DND-41 (cell line): ENCODE data around the gene MRLN.

Experiments used
- EZH2 ChIP-seq: IDR thresholded peaks from 3 replicates; pipeline ENCODE4 v1.6.1; 2012; ENCODE audit warnings: borderline replicate concordance, low read depth, mild to moderate bottlenecking, moderate library complexity, low read length, inconsistent platforms; ENCODE audit not compliant: severe bottlenecking
- TF ChIP-seq, protein P1 (sequence below): IDR thresholded peaks from 2 replicates; pipeline ENCODE4 v1.5.1; 2012; ENCODE audit warnings: borderline replicate concordance, low read length, moderate library complexity, mild to moderate bottlenecking; ENCODE audit not compliant: poor library complexity, severe bottlenecking; ENCODE audit errors: extremely low read depth

DNA sequence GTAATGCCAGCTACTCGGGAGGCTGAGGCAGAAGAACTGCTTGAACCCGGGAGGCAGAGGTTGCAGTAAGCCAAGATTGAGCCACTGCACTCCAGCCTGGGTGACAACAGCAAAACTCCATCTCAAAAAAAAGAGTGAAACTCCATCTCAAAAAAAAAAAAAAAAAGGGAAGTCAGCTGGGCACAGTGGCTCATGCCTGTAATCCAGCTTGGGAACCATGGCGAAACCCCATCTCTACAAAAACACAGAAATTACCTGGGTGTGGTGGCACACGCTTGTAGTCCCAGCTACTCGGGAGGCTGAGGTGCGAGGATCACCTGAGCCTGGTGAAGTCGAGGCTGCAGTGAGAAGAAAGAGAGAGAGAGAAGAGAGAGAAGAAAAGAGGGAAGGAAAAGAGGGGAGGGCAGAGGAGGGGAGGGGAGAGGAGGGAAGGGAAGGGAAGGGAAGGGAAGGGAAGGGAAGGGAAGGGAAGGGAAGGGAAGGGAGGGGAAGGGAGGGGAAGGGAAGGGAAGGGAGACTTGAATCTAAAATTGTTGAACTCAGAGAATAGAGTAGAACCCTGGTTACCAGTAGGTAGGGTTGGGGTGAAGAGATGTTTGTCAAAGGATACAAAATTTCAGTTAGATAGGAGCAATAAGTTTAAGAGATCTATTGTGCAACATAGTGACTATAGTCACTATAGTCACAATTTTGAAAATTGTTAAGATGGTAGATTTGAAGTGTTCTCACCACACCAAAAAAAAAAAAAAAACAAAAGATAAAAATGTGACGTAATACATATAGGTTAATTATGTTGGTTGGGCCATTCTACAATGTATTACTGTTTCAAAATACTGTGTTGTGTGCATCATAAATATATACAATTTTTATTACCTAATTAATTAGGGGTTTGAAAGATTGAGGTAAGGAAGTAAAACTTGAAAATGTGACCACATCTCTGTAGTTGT, 46.1 kb downstream of the MRLN start:
- TF ChIP-seq, protein P1, sequence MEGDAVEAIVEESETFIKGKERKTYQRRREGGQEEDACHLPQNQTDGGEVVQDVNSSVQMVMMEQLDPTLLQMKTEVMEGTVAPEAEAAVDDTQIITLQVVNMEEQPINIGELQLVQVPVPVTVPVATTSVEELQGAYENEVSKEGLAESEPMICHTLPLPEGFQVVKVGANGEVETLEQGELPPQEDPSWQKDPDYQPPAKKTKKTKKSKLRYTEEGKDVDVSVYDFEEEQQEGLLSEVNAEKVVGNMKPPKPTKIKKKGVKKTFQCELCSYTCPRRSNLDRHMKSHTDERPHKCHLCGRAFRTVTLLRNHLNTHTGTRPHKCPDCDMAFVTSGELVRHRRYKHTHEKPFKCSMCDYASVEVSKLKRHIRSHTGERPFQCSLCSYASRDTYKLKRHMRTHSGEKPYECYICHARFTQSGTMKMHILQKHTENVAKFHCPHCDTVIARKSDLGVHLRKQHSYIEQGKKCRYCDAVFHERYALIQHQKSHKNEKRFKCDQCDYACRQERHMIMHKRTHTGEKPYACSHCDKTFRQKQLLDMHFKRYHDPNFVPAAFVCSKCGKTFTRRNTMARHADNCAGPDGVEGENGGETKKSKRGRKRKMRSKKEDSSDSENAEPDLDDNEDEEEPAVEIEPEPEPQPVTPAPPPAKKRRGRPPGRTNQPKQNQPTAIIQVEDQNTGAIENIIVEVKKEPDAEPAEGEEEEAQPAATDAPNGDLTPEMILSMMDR = no peak
- no peak for TF ChIP-seq EZH2
